Epithelial cell of esophagus (primary cell): Measurements from ENCODE around the gene FAM118A.
A peak's percentile ranks its signal among the peaks of the same experiment; 100 is the strongest.
"Not testable (repeated sequence)": the region's sequence is repeated elsewhere in the genome, so short reads cannot be mapped to it uniquely, and the experiment has no call there.

Experiments used
- DNase-seq: peaks from one replicate; pipeline ENCODE4 v3.0.0; 2010; ENCODE audit warnings: low read depth
- H3K4me3 ChIP-seq: 2 replicates; pipeline ENCODE4 v1.5.1; 2011; ENCODE audit warnings: mild to moderate bottlenecking, low read length, control low read depth
- CTCF ChIP-seq: IDR thresholded peaks from 2 replicates; pipeline ENCODE4 v1.5.1; 2011; ENCODE audit warnings: low read depth, mild to moderate bottlenecking, low read length, control low read depth, inconsistent platforms; ENCODE audit not compliant: insufficient read depth; ENCODE audit errors: missing control alignments

Gene FAM118A

DNA sequence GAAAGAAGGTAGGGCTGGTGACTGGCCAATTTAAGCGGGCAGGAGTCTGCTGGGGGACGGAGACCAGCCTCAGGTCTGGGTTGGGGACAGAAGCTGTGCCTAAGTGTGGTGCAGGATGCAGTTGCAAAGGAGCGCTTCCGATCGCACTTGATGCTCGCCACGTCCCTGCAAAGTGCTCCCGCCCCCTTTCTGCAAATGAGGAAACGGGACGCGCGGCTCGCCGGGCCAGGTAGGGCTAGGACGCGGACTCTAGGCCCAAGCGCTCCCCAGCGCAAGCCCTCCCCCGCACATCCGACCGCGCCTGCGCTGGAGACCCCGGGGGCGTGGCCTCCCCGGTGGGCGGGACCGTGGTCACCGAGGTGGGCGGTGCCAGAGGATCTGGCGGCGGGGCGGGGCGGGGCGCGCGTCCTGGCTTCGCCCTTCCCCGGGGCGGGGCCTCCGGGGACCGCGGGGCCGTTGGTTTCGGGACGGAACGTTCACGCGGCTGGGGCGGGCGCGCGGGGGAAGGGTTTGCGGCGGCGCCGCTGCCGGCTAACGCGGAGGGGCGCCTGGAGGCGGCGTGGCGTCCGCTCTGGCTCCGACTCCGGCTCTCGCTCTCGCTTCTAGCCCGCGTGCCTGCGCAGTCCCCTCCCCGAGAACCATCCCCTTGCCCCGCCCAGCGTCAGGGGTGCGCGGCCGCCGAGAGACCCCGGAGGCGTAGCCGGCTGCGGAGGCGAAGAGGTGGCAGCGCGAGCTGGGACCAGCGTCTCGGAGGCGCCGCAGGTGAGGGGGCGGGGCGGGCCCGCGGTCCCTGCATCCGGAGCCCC lies at the start of gene FAM118A:
FAM118A (plus strand) TSS at position 513 of the 806 bp plus-strand sequence. CDS start 12,446 bp downstream, outside the sequence.
- DNase-seq: peak; percentile 94
- no peak for TF ChIP-seq CTCF
- peak within 1 kb of the TSS; percentile 74 for H3K4me3 ChIP-seq

- not testable (repeated sequence) for H3K4me3 ChIP-seq, DNase-seq
These were observed 49.4 kb upstream of the FAM118A start for GRCh38 chr22:45260395-45260759.

- no peak for TF ChIP-seq CTCF
- no peak overlapping the region for H3K4me3 ChIP-seq
- no peak for DNase-seq
These were observed 48.2 kb upstream of the FAM118A start for GRCh38 chr22:45261407-45262088.

DNA sequence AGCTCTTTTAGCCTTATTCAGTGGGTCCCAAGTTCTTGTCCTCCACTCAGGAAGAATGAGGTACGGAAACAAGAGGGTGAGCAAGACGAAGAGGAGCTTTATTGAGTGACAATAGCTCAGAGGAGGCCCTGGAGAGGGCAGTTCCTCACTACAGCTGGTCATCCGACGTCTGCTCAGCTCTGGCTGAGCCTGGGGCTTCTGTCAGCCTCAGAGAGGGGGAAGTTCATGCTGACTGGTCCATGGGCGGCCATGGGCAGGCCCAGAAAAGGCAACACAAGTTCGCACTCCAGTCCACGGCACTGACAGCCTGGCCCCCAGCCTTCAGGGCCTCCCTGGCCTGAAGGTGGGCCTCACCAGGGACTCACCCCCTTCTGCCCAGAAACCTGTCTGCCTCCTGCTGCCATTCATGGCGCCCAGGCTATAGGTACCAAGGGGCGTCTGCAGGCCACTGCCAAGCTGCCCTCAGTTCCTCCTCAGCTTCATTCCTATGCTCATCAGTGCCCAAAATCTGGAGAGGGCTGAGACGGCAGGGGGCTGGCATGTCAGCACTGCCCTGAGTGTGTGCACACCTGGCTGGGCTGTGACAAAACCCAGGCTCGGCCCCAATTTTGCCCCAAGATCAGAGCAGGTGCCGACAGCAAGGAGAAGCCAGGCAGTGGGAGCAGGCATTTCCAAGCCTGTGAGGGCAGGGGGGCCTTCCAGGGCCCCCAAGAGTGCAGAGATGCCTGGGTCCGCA lies 47.4 kb upstream of the FAM118A start:
- TF ChIP-seq CTCF: no peak
- no peak overlapping the region for H3K4me3 ChIP-seq
- no peak for DNase-seq

DNA sequence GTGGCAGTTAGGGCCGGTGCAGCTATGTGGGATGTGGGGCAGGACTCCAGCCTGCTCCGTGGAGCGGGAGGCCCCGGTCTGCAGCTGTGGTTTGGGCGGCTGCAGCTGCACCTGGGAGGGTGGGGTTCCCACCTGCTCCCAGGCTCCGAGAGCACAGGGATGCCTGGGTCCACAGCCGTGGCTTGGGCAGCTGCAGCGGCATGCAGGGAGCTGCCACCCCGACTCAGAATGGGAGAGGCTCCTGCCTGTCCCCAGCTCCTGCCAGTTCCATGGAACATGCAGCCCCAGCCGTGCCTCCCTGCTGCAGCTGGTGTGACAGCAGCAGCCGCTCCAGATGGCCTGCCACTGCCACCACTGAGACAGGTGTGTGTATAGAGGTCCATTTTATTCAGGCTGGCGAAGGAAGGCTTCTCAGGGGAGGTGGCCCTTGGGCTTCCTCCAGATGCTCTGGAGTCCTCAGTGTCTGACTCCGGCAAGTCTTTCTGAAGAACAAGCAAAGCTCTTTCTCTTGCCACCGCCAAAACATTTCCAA lies 46.7 kb upstream of the FAM118A start:
- no peak for TF ChIP-seq CTCF
- H3K4me3 ChIP-seq: no peak overlapping the region

GRCh38 chr22:45263463-45264269 lies 46.1 kb upstream of the FAM118A start:
- H3K4me3 ChIP-seq: no peak overlapping the region
- peak; percentile 86 for DNase-seq
- peak; percentile 52 for TF ChIP-seq CTCF

More for the DNA sequence above, 46.7 kb upstream of the FAM118A start:
- no peak for DNase-seq
